HG03060 (cell line): ENCODE data around the gene DAPL1.

ENCODE experiments used
- ATAC-seq: cut with Tn5 transposase; IDR thresholded peaks from one replicate; pipeline ENCODE4 v1.9.1; 2021; ENCODE audit warnings: low read depth, moderate number of reproducible peaks; ENCODE audit not compliant: unreplicated experiment

DAPL1 gene

DNA sequence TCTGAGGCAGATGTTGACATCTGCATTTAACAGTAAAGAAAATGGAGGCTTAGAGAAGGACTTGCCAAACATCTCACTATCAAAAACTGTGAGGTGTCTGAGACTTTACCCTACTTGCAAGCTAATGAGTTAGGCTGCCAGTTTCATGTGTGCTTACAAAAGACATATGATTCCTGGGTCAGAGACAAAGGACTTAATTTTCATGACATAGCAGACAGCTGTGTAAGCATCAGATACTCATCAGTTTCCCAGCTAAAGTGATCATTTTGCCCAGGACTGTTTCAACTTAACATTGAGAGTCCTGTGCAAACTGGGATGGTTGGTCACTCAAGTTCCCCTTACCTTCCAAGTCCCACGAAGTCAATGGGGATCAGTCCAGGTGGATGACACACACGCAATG lies 18.9 kb upstream of the DAPL1 start:
- ATAC-seq = no peak

DNA sequence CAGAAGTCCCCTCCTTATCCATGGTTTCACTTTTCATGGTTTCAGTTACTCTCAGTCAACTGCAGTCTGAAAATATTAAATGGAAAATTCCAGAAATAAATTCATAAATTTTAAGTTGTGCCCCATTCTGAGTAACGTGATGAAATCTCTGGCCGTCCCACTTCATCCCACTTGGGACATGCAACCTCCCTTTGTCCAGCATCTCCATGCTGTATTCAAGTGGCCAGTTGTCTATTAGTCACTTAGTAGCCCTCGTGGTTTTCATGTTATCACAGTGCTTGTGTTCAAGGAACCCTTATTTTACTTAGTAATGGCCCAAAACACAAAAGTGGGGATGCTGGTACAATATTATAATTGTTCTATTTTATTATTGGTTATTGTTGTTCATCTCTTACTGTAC lies 18.0 kb upstream of the DAPL1 start:
- no peak for ATAC-seq

DNA sequence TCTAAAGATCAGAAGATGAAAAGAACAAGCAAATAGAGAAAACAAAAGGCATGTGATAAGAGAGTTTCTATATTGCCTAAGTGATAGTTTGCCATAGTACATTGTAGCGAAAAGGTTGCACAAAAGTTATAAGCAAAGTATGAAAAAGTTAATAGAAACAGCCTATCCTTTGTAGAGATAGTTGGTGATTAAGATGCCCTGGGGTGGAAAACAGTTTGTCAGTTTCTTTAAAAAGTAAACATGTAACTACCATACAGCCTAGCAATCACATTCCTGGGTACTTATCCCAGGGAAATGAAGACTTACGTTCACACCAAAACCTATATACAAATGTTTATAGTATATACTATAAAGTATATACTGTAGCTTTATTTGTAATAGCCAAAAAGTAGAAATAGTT lies 16.9 kb upstream of the DAPL1 start:
- ATAC-seq = no peak

DNA sequence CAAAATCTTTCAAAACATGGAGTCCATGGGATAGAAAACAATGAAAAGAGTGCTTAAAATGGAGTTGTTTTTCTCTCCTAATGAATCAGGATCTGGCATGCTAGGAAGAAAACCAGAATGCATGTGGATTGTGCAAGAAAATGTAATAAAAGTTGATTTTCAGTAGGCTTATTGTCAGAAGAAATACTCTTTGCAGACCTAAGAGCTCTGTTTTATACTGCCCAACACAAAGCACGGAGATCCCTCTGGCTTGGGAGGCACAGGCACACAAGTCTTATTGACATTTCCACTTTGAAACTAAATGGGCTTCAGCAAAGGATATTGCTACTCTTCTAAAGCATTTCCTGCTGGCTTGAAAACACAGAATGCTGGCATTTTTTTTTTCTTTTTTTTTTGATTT lies 15.5 kb upstream of the DAPL1 start:
- ATAC-seq = no peak

DNA sequence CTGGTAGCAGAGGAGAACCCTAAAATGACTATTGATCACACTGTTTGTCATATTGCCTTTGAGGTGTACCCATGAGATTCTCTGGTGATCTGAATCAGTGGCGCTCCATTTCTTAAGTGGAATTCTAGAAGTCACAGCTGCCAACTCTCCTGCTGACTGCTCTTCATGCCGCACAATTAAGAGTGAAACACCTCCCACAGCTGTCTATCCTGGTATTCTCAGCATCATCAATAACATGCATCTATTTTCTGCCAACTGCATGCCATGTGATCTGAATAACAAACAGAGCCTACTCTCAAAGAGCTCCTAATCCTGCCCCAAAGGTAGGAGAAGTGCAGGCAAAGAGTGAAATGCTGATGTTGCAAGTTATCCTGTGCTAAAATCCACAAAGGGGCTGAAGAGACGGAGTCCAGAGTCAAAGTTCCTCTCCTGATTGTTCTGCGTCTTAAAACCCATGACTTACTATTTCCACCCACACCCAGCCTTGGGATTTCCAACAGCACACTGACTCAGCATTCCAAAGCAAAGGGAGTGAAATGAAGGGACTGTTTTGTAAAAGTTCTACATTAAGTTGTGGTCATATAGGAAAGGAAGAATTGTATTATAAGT lies 13.7 kb upstream of the DAPL1 start:
- ATAC-seq = no peak

DNA sequence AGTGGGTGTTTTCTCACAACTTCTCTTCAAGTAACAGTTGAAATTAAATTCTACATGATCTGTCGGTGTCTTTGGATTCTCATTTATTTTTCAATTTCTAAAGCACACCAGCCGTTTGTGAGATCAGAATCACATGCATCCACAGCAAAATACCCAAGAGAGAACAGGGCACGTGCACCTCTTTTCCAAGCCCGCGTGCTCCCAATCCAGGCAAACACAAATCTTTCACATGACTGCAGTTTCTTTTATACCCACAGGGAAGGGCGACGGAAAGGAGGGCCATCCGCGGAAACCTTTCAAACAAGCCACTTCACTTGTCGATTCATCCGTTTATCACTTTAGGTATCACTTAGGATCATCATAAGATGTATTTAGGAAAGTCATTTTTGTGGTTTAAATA lies 13.0 kb upstream of the DAPL1 start:
- ATAC-seq = no peak

DNA sequence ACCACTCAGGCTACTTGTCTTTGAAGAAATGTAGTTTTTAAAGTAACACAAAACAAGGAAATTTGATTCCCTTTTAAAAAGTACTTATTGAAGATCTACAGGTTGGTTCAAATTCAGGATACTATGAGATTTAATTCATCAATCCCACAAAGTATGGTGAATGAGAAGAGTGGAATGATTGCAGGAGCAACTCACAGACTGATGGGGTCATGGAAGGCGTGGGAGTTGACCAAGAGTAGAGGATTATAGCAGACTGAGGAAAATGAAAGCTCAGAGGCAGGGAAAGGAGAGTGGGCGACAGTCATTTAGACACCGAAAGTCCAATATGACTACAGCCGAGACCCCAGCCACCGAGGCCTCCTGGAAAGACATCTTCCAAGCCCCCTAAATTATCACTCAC lies 12.5 kb upstream of the DAPL1 start:
- ATAC-seq = no peak

DNA sequence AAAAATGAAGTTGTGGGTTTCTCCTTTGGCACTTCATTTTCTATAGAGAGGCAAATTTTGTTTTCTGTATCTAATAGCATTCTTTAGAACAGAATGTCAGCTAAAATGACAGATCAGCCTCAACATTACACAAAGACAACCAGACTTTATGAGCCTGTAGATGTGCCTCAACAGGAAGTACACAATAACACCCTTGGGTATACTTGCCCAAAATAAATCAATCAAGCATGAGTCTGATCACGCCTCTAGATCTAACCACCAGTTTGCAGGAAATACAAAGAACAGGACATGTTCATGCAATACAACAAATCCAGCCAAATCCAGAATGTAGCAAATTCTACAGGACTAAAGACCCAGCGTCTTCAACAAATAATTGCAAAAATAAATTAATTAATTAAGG lies 11.2 kb upstream of the DAPL1 start:
- ATAC-seq = no peak

DNA sequence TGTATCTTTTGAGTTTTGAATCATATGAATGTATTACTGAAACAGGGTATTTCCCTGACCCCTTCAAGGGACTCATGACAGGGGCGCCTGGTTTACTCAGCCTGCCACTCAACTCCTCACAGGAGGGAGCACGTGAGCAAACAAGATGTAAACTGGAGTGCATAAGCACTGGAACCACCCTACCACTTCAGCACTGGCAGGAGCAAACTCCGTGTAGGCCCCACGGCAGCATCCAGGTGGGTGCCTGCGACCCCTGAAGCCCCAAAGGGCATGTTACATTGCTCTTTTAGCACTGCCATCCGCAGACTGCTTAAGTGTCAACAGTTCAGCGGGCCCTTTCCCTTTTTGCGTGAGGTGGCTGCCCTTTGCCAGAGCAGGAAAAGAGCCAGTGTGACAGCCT lies 8.2 kb upstream of the DAPL1 start:
- no peak for ATAC-seq

DNA sequence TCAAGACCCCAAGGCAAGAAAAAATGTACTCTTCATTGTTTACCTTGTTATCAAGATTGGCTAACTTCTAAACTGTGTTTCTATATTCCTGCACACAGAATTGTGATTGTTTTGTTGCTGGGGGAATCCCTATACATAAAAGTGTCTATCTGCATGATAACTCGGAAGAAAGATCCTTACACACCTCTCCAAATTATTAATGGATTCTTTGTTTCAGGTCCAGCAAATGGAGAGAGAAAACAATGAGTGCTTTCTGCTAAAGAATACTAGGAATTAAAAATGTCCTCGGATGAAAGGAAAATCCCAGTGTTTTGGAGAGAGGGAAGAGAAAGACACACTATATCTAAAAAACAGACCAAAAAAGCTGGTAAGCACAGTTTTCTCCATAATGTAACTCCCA lies 6.2 kb upstream of the DAPL1 start:
- no peak for ATAC-seq

DNA sequence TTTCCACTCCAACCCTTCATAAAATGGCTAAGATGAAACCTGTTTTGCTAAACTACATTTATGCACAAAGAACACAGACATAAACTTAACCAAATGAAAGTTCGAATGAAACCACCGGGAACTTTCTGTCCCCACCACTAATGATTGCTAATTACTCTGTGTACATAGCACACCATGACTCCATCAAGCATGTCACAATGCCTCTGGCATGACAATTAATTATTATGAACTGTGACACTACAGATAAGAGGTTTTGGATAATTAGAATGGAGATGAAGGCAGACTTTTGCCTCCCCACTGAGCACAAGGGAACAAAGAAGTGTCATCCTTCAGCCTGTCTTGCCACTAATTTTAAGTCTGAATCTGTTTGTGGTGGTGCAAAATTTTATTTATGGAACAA lies 1.5 kb downstream of the DAPL1 start:
- ATAC-seq = no peak

DNA sequence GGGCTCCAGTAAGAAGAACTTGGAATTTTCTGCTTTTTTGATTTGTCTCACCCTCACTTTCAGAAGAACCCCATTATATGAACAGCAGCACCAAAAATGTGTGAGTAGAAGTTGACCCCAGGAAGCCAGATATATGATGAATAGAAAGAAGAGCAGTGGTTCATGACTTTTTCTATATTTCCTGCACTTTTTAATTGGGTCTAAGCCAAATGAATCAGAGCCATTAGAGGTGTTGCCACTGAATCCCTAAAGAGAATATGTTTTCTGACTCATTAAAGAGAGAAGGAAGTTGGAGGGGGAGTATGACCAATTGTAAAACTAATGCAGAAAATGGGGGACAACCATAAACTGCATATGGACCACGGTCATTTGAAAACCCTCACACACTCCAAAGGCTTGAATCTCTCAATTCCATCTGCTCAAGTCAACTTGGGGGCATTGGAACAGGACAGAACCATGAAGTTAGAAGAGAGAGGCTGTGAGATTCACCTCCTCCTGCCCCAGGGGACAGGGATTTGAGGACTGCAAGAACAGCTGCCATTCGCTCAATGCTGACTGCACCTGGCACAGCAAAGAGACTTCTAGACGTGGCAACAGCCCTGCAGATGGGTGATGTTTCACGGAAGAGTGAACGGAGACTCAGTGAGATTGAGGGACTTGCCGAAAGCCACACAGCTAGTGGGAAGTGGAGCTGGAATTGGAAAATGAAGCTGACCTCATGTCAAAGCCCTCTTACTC lies 3.0 kb downstream of the DAPL1 start:
- no peak for ATAC-seq

DNA sequence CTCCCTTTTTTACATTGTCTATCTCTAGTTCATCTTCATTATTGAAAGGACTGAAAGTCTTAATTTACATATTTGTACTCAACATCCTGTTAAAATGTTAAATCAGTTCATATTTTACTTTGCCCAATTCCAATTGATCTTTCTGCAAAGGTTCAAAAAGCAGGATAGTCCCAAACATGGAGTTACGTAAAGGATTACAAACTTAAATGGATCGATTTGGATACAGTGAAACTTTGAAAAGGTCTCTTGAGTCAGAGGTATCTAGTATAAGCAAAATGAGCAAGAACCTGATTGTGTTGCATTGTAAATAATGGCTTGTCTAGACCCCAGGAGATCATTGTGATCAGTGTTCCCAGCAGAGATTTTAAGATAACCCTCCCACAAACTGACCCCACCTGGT lies 4.1 kb downstream of the DAPL1 start:
- ATAC-seq = no peak

DNA sequence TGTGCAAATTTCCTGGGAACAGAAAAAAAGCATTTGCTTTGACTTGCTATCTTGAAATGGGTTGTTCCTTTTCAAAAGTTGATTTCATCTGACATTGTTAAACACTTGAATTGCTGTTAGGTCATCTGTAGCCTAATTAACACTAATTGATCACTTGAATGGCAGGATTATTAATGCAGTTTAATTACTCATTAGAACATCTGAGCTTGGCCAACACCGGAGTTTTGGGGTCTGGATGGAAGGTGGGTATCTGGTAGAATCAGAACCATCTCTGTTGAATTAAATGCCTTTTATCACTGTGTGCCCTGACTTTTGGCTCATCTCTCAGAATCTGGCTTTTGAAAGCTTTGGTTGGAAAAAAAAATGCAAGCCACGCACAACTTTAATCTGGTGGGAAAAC lies 8.4 kb downstream of the DAPL1 start:
- no peak for ATAC-seq

DNA sequence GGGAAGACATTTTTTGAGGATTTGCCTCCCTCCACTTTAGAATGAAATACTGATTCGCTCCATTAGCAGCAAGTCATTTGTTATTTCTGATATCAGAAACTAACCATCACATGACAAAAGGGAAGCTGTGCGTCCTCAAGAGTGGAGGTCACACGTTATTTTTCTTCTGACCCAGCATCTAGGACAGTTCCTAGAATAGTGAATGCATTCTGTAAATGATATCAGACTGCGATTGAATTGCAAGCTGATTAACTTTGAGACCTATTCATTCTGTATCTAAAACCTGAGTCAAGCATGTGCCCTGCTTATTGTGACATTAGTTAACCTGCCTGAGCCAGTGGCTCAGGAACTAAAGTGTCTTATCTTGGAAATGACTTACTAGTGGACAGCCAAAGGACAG lies 10.1 kb downstream of the DAPL1 start:
- no peak for ATAC-seq

DNA sequence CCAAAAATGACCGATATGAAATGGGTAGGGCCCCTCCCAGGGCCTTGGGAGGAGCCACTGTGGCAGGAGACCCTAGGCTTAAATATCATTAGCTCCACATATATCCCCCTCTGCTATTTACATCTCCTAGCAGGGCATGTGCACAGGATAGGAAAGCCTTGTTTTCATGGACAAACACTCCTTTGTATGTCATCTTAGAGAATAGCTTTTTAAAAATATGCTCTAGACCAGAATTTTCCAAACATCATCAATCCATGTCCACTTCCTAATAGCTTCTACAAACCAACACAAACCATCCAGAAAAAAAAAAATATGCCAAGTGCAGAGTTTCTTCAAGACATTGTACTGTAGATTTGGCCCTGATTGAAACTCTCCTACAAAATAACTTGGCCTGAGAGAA lies 10.8 kb downstream of the DAPL1 start:
- ATAC-seq = no peak

DNA sequence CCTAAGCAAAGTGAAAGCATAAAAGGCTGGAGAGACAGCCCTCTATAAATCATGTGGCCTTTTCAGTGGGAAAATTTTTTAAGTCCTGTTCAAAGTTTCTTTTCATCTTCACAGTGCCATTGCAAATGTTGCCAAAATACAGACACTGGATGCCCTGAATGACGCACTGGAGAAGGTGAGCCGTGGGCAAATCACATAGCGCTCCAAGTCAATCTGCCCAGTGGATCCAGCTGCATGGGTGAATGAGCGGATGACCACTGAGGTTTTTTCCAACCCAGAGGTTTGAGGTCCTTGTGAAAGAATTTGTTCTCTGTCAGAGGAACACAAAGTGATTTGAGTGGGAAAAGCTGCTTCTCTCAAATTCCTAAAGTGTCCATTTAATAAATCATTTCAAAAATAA lies 11.8 kb downstream of the DAPL1 start:
- no peak for ATAC-seq

DNA sequence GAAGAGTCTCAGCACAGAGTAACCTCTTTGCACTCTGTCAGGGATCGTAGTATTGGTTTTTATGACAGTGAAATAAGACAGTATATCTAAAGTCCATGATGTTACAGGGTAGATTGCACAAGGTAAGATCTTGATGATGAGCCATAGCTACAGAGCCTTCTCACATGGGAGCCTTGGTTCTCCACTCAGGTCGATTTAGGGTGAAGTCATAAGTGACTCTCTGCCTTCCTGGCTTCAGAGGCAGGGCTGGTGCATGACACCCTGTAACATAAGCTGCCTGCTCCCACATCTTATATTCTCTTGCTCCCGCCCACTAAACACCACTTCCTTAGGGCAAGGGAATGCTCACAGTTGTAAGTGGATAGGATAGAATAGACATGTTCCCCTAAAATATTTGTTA lies 13.3 kb downstream of the DAPL1 start:
- ATAC-seq = no peak

DNA sequence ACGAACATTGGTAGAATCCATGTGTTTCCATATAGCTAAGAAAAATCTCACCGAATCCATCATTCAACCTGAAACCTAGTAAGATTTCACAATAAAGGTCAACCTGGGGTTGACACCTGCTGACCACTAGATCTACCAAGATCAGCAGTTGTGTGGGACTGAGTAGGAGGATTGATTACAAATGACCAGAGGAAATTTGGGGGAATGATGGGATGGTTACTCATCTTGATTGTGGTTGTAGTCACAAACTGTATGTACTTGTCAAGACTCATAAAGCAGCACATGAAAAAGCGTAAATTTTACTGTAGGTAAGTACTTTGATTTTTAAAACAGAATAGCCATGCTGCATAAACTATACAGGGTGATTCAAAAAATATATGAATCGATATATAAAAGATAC lies 14.7 kb downstream of the DAPL1 start:
- no peak for ATAC-seq

DNA sequence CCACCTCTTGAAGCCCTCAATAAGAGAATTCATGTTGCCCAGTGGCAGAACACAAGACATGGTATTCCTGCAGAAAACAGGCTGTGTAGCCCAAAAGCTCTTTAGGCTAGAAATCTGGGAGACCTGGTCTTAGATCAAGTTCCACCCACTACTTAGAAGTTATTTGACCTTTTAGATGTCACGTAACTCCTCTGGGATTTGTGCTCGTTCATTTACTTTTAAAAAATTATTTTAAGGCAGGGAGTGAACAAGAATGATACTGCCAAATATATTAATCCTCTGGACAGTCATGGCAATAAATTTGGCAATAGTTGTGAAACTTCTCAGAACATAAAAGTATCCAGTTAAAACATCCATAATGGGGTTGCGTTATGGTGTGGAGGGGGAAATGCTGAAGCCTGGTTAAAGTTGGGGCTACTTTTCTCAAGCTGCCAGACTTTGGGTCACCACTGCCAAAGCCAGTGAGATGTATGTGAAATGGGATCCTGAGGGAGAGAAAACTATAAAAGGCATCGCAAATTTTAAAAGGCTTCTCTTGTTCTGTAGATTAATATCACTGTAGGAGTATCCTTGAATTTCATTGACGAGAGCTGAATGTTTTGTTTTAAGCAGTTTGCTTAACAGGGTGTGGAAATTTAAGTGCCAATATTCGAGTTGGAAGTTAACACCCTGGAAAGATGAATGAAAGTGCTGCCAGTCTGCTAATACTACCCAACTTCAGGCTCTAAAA lies 15.8 kb downstream of the DAPL1 start:
- ATAC-seq = no peak

DNA sequence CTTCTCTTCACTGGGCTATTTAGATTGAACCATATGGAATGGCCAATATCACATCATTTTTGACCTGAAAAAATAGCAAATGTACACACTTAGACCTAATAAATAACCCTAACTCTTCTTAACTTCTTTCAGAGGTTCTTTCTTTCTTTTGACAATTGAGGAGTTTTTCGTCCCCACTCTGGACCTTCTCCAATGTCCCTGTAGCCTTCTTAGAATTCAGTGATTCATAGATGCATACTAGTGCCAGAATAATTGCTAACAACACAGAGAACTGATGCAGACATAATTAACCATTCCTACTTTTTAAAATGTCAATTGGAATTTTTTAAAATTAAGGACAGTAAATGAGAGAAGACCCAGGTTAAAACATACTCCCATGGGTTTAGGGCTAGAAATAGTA lies 20.0 kb downstream of the DAPL1 start:
- no peak for ATAC-seq

DNA sequence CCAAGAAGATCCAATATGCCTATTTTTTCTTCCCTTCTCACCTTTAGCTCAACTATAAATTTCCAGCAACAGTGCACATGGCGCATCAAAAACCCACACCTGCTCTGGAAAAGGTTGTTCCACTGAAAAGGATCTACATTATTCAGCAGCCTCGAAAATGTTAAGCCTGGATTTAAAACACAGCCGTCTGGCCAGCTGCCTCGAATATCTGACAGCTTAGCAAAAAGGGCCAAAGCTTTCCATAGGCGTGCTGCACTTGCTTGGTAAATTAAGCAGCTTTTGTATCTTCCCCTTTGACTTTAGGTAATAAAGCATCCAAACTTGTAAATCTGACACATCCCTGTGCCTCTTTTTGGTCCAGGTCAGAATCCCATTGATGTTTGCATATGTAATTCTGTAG lies 20.5 kb downstream of the DAPL1 start:
- ATAC-seq = no peak
